AG08396 (cell line): ENCODE results near the gene IER5.
"Not testable (repeated sequence)": the region's sequence is repeated elsewhere in the genome, so short reads cannot be mapped to it uniquely, and the experiment has no call there.

Experiments
- DNase-seq: peaks from one replicate; pipeline ENCODE4 v3.0.0; 2012; ENCODE audit warnings: low spot score, mixed read lengths

IER5 gene

DNA sequence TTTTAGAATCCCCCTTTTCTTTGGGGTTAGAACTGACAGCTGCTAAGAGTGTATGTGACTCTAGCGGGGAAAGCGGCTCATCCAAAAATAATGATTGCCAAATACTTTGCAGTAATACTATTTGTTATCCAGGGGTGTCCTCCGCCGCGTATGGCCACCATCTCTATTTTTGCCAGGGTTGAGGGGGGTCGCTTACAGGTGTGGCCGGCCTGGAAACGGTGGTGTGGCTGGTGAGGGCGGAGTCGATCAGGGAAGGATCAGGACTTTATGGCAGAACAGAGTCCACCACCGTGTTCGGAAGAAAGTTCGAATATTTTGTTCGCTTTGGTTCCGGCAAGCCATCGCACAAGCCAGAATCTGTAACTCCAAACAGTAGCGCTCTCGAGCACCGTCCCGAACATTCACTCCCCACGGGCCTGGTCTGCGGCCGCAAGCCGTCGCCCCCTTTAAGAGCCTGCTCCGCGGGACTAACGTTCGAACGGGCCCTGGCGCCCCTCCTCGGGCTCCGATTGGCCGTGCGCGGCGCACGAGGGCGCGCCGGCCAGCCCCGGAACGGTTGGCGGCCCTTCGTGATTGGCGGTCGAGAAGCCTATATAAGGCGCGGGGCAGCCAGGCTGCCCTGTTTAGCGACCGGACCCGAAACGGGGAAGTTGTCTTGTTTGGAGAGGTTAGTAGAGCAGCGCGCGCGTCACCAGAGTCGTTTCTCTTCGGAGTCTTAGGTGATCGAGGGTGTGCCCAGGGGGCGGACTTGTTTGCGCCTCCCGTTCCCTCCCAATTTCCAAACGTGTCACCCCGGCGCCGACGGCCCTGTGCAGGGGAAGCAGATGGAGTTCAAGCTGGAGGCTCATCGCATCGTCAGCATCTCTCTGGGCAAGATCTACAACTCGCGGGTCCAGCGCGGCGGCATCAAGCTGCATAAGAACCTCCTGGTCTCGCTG is at the start of gene IER5:
TSS of gene IER5 (plus strand) at position 622 of the 938 bp plus-strand sequence. CDS start at position 825, 203 bp downstream.
- peak; percentile 95 for DNase-seq

DNA sequence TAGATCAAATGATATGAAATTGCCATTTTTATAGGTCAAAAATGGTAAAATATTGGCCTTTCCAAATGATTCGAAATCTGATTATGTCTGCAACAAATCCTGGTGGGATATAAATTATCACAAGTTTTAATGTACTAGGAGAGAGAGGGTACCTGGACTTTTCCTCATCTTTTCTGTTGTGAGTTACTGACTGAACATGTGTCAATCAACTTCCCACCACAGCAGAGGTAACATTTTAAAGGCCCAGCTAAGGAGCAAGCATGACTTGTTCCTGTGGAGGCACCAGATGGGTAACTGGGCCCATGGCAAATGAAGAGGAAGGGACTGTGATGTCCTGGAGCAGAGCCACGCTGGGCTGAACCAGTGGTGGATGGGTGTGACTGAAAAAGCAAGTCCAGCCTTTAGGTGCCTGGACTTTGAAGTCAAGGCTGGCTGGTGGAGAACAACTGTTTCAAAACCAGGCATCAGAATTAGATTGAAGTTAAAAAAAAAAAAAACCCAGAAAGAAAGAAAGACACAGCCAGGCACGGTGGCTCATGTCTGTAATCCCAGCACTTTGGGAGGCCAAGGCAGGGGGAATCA is 48.1 kb upstream of the IER5 start:
- DNase-seq = no peak

DNA sequence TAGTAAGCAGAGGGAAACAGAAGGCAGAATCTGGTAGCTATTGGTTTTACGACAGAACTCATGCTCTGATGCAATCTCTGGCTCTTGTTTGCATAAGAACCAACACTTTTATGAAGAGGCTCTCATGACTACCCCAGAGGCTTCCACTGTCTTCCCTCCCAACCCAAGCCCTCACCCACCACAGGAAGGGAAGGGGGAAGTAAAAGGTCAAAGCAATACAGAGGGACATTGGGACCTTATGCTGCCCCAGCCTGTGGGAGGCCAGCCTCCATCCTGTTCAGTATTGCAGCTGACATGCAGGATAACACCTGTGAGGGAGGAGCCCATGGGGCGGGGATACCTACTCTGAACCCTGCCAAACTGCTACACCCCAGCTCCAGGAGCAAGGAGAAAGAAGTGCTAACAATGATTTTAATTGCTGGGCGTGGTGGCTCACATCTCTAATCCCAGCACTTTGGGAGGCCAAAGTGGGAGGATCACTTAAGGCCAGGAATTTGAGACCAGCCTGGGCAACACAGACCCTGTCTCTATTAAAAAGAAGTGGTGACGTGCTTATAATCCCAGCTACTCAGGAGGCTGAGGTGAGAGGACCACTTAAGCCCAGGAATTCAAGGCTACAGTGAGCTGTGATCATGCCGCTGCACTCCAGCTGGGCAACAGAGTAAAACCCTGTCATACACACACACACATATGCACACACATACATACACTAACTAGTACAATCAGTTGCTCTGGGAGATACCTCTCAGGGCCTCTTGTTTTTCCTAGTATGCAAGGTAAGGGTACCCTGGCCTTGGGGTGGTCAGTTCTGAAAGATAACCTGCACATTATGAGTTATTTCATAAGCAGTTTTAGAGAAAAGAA is 45.2 kb upstream of the IER5 start:
- DNase-seq = no peak

DNA sequence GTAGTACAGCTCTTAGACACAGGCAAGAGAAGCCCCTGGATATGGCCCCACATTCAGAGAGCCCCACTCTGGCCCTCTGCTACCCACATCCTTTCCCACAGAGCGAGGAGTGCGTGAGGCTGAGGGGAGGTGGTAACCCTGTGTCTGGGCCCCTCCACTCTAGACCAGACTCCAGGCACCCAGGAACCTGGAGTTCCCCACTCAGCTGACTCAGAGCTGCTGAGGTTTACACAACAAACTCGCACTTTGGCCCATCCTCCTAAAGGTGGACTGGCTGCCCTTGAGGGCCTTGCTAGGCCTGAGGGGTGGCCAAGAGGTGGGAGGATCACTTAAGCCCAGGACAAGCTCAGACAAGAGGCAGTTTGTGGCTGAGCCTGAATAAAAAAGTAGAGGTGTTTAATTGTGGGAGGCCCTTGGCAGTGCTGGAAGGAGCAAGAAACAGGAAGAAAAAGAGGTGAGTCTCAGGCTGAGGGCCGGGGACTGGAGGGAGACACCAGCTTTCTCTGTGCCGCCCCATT is 44.0 kb upstream of the IER5 start:
- no peak for DNase-seq

DNA sequence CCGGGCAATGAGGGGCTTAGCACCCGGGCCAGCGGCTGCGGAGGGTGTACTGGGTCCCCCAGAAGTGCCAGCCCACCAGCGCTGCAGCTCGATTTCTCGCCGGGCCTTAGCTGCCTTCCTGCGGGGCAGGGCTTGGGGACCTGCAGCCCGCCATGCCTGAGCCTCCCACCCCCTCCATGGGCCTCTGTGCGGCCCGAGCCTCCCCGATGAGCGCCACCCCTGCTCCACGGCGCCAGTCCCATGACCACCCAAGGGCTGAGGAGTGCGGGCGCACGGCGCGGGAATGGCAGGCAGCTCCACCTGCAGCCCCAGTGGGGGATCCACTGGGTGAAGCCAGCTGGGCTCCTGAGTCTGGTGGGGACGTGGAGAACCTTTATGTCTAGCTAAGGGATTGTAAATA is 42.6 kb upstream of the IER5 start:
- not testable (repeated sequence) for DNase-seq

DNA sequence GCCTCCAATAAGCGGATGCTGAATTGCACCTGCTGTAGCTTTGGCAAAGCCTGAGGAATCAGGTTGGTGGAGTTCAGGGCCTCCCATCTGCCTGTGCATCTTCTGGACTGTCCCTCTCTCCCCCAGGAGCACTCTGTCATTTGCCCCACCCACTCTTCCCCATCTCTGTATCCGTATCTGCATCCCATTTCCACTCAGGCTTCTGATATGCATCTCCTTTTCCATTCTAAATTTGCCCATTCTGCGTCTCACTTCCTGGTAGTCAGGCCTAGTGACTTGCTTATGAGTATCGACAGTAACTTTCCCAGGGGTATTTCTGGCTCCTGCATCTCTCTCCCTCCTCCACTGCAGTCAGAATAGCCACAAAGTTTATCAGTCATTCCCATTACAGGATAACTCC is 39.1 kb upstream of the IER5 start:
- DNase-seq = no peak

DNA sequence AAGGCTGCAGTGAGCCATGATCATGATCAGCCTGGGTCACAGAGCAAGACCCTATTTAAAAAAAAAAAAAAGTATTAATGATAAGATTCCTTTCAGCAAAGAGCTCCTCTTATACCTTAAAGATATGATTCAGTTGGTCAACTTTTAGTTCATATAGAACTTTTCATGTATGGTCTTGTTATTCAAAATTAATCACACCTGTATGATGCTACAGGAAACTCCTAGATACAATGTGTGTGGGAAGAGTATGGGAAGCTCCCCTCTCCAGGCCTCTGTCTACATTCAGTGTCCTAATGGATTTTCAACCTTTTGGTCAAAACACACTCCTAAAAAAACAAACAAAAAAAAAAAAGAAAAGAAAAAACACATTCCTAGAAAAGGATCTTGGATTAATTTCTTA is 37.6 kb upstream of the IER5 start:
- DNase-seq = no peak

DNA sequence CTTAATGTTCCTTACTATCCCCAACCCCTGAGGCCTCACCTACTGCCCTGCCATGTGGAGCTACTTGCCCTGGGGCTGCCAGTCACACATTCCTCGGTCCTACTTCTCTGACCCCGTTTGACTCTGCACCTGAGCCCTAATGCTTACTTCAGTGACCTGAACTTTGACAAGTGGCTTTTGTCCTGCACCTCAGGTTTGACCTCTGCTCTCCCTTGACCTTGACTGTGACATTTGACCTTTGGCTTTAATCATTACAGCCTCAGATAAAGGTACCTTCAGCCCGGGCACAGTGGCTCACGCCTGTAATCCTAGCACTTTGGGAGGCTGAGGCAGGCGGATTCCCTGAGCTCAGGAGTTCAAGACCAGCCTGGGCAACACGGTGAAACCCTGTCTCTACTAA is 31.9 kb upstream of the IER5 start:
- no peak for DNase-seq

DNA sequence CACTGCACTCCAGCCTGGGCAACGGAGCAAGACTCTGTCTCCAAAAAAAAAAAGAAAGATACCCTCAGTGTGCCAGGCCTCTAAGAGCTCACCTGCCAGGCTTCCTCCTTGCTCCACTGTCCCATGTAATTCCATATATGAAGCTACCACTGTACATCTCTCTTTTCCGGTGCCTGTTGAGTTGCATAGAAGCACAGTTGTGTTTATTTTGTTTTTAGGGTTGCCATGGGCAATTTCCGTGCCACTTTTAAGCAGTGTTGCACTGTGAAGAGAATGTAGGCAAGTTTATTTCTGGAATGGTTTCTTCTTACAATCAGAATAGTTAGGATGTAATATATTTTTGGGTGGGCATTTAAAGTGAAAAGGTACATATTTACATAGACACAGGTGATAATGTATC is 31.4 kb upstream of the IER5 start:
- DNase-seq = no peak

DNA sequence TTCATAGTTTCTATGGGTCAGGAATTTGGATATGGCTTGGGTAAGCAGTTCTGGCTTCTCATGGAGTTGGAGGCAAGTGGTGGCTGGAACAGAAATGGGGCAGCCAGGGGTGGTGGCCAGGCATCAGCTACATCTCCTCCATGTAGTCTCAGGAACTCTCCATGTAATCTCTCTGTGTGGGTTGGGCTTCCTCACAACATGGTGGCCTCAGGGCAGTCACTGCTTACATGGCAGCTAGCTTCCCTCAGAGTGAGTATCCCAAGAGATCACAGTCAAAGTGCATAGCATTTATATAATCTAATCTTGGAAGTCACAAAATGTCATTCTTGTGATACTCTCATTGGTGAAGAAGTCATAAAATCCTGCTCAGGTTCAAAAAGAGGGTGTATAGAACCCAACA is 29.1 kb upstream of the IER5 start:
- DNase-seq = no peak

DNA sequence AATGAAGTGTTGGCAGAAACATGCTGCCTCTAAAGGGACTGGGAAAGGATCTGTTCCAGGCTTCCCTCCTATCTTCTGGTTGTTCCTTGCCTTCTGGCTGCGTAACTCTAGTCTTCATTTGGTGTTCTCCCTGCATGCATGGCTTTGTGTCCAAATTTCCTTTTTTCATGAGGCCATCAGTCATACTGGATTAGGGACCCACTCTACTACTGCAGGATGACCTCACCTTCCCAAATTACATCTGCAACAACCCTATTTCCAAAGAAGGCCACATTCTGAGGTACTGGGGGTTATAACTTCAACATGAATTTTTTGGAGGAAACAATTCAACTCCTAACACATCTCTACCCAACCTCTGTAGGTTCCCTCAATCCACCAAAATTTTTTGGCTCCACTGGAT is 28.4 kb upstream of the IER5 start:
- DNase-seq = no peak

DNA sequence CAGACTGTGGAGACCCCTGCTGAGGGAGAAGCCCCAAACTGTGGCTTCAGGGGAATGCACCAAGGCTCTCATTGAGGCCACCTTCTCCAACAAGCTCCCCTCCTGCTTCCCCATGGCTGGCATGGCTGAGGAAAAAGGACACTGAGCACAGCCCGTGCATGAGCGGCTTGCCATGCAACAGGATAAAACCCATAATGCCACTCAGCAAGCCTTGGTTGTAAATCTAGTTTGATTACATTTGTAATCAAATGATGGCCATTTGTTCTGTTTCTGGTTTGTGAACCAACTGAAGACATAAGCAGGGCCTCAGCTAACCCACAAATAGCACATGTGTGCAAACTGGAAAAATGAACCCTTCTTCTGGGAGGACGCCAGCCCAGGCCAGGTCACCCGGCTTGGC is 27.6 kb upstream of the IER5 start:
- DNase-seq = not testable (repeated sequence)

DNA sequence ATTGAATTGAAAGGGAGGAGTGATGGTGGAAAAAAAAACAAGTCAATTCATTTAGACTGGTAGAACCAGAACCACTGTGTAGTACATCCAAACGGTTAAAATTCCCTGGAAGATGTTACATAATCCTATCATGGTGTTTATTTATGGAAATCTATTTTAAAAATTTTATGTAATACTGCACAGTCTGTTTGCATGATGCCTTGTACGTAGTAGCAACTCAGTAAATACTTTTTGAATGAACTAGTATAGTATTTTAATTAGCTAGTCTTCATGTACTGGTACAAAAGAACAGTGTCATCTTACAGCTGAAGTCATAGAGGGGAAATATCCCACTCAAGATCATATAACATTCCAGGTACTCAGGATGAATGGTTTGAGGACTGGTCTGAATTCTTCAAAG is 27.0 kb upstream of the IER5 start:
- DNase-seq = no peak

DNA sequence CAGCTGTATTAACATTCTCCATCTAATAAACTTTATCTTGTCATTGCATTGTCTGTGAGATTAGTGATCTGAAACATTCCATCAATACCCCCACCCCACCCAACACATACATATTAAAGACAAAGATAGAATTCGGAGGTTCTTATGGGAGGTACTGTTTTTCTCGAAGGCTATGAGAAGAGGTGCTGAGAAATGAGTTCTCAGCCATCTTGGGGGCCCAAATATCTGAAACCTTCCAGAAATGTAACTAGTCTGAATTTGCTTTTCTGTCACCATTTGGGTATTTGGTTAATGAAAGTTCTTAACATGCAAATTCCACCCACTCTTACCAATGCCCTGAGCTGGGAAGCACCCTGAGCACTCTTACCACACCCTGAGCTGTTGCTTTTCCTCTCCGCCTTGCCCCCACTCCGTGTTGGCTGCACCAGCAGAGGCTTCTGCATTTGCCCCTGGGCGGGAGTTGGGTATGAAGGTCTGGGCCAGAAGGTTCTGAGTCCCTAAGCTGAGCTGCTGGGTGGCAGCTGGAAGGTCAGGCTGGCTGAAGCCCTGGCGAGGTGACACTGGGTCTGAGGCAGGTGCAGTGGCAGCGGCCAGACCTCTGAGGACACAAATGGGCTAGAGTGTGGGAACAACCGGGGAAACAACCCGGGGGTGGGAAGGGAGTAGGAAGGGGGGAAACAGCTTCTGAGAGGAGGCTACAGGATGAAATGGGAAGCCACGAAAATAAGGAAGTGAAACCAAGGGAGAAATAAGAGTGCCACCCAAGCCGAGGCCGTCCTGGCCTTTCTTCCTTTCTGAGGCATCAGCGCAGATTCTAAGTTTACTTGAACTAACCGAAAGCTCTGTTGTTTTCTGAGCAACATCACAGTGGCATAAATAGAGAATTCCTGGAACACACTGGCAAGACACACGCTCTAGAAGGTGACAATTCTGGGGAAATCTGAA is 26.3 kb upstream of the IER5 start:
- no peak for DNase-seq

DNA sequence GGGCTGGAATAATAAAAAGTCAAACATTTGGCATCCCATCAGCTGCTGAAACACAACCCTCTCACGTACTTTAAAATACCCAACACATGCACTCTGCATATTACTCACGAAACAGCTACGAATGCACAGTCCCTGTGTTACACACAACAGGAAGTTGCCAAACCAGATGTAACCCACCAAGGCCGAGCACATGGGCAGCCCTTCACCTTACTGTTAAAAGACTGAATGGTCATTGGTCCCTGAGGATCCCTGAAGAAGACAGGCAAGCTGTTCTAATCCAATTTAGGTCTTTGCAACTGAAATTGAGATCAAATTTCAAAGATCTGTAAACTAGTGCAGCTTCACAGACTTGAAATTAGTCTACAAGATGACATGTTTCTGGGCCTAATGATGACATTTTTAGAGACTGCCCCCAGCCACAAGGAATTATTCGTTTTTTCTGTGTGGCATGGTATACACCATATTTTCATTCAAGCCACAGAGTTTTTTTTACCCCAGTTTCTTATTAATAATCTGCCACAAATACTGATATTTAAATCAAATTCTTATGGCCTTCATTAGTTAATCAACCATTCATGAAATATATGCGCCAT is 25.6 kb upstream of the IER5 start:
- no peak for DNase-seq

DNA sequence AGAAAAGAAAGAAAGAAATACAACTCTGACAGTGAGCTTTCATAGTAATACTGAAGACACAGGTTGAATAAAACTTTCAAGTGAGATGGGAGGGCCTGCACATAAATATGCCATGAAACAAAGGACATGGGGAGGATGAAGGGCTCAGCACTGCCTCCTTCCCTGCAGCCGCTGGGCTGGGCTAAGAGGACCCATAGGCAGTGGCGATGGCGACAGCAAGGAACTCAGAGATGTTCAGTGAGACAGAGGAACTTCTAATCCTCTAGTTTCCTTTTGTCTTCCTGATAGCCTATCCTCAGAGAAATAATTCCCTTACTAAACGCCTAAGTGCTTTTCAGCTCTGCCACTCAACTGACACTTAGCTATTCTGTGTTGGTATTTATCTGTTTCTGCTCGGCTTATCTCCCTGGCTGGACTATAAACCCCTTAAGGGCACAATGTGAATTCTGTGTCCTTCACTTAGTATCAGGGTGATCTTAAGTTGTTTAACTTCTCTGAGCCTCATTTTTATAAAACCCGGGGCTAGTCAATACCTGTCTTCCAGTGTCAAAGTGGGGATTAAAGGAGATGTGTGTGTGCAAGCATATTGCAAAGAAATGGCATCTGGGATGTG is 24.4 kb upstream of the IER5 start:
- DNase-seq = no peak

DNA sequence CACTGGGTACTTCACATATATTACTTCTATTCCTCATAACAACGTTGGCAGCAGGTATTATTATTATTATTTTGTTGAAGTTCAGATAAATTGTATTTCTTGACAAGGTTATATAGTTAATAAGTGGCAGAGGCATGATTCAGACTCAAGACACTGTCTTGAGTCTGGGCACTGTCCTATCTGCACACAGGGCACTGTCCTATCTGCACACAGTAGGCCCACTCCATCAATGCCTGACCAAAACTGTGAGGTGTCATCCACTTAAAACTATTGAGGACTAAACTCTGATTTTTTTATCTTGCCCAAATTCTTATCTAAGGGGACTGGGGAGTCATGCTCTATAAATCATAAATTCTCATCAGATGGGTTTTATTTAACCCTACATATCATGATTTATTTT is 23.8 kb upstream of the IER5 start:
- DNase-seq = no peak

DNA sequence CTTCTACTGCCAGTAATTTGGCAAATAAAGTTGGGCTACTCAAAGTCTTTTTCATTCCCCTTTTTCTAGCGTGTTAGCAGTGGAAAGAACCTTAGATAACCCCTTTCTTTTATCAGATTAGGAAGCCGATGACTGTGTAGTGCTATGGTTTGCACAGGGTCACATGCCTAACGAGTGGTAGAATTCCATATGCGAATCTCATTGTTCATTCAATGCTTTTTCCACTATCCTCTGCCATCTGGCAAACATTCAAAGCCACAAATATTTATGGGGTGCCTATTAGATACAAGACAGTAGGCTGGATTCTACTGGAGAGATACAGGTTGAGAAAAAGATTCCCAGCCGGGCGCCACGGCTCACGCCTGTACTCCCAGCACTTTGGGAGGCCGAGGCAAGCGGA is 14.9 kb upstream of the IER5 start:
- no peak for DNase-seq

DNA sequence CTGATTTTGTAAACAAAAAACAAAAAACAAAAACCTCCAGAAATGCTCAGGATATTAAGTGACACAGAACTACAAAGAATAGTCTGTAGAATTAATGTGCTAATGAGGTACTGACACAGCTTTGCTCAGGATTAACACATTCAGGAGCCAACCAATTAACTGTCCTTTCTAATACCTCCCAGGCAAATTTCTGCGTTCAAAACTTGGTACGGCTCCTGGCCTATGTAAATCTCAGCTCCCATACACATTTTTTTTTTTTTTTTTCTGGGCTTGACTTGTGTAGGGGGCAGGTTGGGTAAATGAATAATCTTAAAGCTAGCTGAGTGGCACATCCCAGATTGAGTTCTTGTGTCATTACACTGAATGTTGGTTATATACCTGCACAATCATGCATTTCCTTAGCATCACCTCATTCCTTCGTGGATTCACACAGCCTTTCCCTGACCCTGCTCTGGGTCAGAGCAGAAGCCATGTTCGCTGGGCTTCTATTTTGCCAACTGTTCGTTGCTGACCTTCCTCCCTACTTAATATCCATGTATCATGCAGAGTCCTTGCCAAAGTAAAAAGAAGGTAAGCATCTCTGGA is 12.6 kb upstream of the IER5 start:
- no peak for DNase-seq

DNA sequence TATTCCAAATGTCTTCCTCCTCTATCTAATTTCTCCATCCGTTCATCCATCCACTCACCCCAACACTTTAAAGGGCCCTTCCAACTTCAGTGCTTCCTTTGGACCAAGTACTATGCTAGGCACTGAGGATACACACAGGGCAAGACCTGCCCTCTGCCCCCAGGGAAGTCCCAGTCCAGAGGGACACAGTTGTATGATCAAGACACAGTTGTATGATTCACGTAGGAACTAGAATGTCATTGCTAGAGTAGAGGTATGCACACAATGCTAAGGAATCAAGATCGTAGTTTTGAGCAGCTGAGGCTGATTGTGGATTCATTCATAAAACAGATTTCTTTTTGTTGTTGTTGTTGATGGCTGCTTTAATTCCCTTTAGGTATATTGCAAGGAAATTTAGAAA is 11.6 kb upstream of the IER5 start:
- no peak for DNase-seq
